GM23248 (cell line): Measurements from ENCODE around the gene ACAT2.

Experiments
- EZH2 ChIP-seq: fragments of 200-600 bp; sonication (generic); IDR thresholded peaks from 2 replicates; pipeline ENCODE4 v1.6.1; 2018; ENCODE audit warnings: antibody characterized with exemption, mild to moderate bottlenecking; ENCODE audit not compliant: insufficient read depth, poor library complexity, severe bottlenecking
- EZH2phosphoT487 ChIP-seq: fragments of 200-600 bp; sonication (generic); IDR thresholded peaks from 2 replicates; pipeline ENCODE4 v1.6.1; 2018; ENCODE audit warnings: antibody characterized with exemption, moderate library complexity, mild to moderate bottlenecking, low read depth; ENCODE audit not compliant: insufficient read depth

GRCh38 chr6:159759645-159760044, 2.2 kb upstream of the ACAT2 start:
- TF ChIP-seq EZH2 (no peak), EZH2phosphoT487 (no peak)
